Subcutaneous adipose tissue (tissue), 4 donors: ENCODE data around the gene CD69. TPM values are rescaled to one million over a fixed set of nuclear protein-coding genes. Genes with fewer than 3 reads are reported as not detected.

Source experiments
- total RNA-seq, 4 donors: library from RNA; depleted of rRNA; stranded (reverse); fragments of >200 nt; gene quantifications; one replicate each; pipeline ENCODE4 v1.1.0, GENCODE V29; 2016
- TF ChIP-seq, protein P1 (sequence below): fragments of 450-650 bp; IDR thresholded peaks from one replicate; pipeline ENCODE4 v1.5.1; 2016; ENCODE audit warnings: low read depth, mild to moderate bottlenecking, control low read depth, antibody characterized with exemption, moderate library complexity

The CD69 gene
- total RNA-seq, 4 donors from 2014 or later, result 5.4 to 14.8 (median 8.4) TPM; not detected in 1

DNA sequence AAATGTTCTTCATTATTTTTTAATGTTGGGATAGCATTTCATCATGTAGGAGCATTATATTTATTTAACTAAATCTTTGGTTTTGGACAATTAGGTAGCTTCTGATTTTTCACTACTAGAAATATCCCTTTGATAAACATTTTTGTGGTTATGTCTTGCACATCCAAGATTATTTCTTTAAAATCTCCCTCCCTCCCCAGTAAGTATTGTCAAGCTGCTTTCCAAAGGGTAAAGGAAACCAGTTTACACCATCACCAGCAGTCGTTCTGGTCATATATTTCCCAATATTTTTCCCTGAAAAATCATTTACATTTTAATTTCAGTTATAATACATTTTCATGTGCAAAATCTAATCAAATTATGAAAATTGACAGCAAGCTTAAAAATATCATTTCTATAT lies 11.1 kb downstream of the CD69 start:
- TF ChIP-seq, protein P1, sequence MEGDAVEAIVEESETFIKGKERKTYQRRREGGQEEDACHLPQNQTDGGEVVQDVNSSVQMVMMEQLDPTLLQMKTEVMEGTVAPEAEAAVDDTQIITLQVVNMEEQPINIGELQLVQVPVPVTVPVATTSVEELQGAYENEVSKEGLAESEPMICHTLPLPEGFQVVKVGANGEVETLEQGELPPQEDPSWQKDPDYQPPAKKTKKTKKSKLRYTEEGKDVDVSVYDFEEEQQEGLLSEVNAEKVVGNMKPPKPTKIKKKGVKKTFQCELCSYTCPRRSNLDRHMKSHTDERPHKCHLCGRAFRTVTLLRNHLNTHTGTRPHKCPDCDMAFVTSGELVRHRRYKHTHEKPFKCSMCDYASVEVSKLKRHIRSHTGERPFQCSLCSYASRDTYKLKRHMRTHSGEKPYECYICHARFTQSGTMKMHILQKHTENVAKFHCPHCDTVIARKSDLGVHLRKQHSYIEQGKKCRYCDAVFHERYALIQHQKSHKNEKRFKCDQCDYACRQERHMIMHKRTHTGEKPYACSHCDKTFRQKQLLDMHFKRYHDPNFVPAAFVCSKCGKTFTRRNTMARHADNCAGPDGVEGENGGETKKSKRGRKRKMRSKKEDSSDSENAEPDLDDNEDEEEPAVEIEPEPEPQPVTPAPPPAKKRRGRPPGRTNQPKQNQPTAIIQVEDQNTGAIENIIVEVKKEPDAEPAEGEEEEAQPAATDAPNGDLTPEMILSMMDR, result no peak

GRCh38 chr12:9745199-9745598 lies 15.5 kb downstream of the CD69 start:
- TF ChIP-seq, protein P1, result no peak

- TF ChIP-seq, protein P1, result no peak
Measured at GRCh38 chr12:9742661-9743060, 18.0 kb downstream of the CD69 start.

DNA sequence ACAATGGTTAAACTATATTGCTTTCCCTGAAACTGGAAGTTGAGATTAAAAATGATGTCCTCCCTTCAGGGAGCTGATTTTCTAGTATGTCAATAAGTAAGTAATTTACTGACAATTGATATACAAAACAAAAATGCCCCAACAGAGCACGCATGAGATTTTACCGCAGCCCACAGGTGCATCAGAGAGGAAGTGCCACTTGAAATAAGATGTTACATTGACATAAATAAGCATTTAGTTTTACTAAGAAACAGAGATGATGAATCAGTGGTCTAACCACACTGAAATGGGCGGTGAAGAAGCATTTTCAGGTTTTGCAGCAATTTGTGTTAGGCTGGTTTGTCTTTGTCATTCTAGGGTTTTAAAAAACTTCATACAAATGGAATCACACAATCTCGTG lies 19.0 kb downstream of the CD69 start:
- TF ChIP-seq, protein P1, result no peak

- TF ChIP-seq, protein P1, result no peak
Measured at GRCh38 chr12:9740106-9740750, 20.5 kb downstream of the CD69 start.

DNA sequence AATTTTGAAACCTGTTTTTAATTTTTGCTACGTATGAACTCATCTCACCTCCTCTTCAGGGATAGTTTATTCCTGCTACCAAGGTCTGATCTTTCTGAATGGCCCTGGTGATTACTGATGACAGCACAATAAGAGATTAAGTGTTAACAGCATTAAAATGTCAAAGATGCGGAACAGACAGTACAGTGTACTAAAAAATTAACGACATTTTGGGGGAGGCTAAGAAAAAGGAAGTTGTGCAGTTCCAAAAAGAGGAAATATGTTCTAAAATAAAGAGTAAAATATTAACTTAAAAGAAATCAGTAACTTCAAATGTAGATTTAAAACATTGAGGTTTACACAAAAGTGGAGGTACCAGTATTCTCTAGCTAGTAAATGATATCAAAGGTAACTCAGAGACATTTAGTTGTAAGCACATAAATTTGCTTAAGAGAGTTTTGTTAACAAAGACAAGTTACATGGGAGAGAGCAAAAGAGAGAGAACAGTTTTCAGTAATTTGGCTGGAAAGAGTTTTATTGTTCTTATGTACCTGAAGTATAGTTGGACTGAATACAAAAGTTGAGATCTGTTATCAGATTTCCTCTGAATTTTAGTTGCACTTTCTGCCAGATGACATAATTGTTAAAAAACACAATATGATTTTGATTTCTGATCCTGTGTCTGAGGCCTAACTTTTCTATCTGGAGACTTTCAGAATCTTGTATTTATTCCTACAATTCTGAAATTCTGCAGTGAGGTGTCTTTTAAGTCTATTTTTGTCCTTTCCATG lies 23.6 kb downstream of the CD69 start:
- TF ChIP-seq, protein P1, result no peak

DNA sequence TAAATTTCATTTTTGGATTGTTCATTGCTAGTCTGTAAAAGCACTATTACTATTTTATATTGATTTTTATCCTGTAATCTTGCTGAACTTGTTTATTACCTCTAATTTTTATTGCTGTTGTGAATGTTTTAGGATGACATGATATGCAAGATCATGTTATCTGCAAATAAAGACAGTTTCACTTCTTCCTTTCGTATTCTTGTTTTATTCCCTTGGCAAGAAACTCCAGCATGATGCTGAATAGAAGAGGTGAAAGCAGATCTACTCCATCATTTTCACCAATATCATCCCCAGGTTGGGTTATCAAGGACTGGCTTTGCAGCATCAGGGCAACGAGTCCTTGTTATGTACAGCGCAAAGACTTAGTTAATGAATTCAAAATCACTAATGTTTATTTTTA lies 25.1 kb downstream of the CD69 start:
- TF ChIP-seq, protein P1, result no peak
